ENCODE results near the gene MYH7B. TPM values are rescaled to one million over a fixed set of nuclear protein-coding genes. Genes with fewer than 3 reads are reported as not detected.

MYH7B gene
- total RNA-seq, 1 donor from 2014 or later = 253 TPM

GRCh38 chr20:34951252-34951651 lies 4.4 kb upstream of the MYH7B start:
- H3K4me3 ChIP-seq = no peak overlapping the region
- peaks cover 46% of the 10 kb centered on the region for H3K4me1 ChIP-seq
- no peaks in the 10 kb centered on the region for H3K9me3 ChIP-seq (replicated peaks)
- TF ChIP-seq, protein P1, sequence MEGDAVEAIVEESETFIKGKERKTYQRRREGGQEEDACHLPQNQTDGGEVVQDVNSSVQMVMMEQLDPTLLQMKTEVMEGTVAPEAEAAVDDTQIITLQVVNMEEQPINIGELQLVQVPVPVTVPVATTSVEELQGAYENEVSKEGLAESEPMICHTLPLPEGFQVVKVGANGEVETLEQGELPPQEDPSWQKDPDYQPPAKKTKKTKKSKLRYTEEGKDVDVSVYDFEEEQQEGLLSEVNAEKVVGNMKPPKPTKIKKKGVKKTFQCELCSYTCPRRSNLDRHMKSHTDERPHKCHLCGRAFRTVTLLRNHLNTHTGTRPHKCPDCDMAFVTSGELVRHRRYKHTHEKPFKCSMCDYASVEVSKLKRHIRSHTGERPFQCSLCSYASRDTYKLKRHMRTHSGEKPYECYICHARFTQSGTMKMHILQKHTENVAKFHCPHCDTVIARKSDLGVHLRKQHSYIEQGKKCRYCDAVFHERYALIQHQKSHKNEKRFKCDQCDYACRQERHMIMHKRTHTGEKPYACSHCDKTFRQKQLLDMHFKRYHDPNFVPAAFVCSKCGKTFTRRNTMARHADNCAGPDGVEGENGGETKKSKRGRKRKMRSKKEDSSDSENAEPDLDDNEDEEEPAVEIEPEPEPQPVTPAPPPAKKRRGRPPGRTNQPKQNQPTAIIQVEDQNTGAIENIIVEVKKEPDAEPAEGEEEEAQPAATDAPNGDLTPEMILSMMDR (IDR thresholded peaks at IDR 0.05; ENCODE audit: borderline replicate concordance) = no peak
- DNase-seq = no peak
- no peaks in the 10 kb centered on the region for H3K36me3 ChIP-seq
- H3K27me3 ChIP-seq (ENCODE audit: low read depth) = no peaks in the 10 kb centered on the region
- peak overlapping the region; percentile 97 for H3K27ac ChIP-seq (replicated peaks)
- intact Hi-C loops (cut with micrococcal nuclease) = no loop called here

DNA sequence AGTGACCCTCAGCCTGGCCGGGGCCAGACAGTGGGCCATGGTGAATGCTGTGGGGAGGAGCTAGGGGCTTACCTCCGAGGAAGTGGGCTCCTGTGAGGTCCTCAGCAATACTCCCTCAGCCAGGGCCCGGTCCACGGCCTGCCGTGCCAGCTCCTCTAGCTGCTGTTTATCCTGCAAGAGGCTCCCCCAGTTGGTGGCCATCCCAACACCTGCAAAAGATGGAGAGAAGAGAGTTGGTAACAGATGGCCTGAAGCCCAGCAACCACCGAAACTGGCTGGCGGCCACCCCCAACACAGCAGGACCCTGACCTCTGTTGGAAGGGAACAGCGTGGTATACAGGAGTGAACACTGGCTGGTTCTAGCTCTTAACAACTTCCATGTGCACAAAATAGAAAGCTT lies 4.0 kb upstream of the MYH7B start:
- no peak overlapping the region for H3K4me3 ChIP-seq
- intact Hi-C loops (cut with micrococcal nuclease) = no loop called here
- DNase-seq = peak; percentile 36
- no peaks in the 10 kb centered on the region for H3K36me3 ChIP-seq
- no peaks in the 10 kb centered on the region for H3K27me3 ChIP-seq (ENCODE audit: low read depth)
- no peaks in the 10 kb centered on the region for H3K9me3 ChIP-seq (replicated peaks)
- peaks cover 44% of the 10 kb centered on the region for H3K4me1 ChIP-seq
- TF ChIP-seq, protein P1 (IDR thresholded peaks at IDR 0.05; ENCODE audit: borderline replicate concordance) = no peak
- H3K27ac ChIP-seq (replicated peaks) = peak overlapping the region; percentile 97

- no peaks in the 10 kb centered on the region for H3K36me3 ChIP-seq
- H3K4me3 ChIP-seq = no peak overlapping the region
- H3K9me3 ChIP-seq (replicated peaks) = no peaks in the 10 kb centered on the region
- H3K4me1 ChIP-seq = peaks cover 43% of the 10 kb centered on the region
- DNase-seq = no peak
- H3K27ac ChIP-seq (replicated peaks) = peak overlapping the region; percentile 97
- intact Hi-C loops (cut with micrococcal nuclease) = no loop called here
- TF ChIP-seq, protein P1 (IDR thresholded peaks at IDR 0.05; ENCODE audit: borderline replicate concordance) = no peak
- H3K27me3 ChIP-seq (ENCODE audit: low read depth) = no peaks in the 10 kb centered on the region
Observed at GRCh38 chr20:34952671-34953070, 3.0 kb upstream of the MYH7B start.

- TF ChIP-seq, protein P1 (IDR thresholded peaks at IDR 0.05; ENCODE audit: borderline replicate concordance) = no peak
- Histone ChIP-seq H3K36me3 (no peaks in the 10 kb centered on the region), H3K9me3 (replicated peaks) (no peaks in the 10 kb centered on the region), H3K4me3 (peak overlapping the region; percentile 78), H3K4me1 (peaks cover 43% of the 10 kb centered on the region), H3K27me3 (ENCODE audit: low read depth) (no peaks in the 10 kb centered on the region), H3K27ac (replicated peaks) (peak overlapping the region; percentile 97)
- DNase-seq = no peak
- intact Hi-C loops (cut with micrococcal nuclease) = no loop called here
Observed at GRCh38 chr20:34953960-34954359, 1.7 kb upstream of the MYH7B start.

DNA sequence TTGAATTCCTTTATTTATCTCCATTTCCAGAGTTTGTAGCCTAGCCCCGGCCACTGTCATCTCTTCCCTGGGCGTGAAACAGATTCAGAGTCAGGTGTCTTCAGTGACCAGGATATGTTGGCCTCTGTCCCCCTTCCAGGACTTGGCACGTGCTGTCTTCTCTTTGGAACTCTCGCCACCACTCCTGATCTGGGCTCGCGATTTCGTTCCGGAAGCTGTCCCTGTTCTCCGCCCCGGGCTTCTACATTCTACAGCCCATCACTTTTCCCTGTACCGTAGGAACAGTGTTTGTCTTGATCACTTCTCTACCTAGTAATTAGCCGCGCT lies 801 bp upstream of the MYH7B start:
- peak overlapping the region; percentile 97 for H3K27ac ChIP-seq (replicated peaks)
- TF ChIP-seq, protein P1 (IDR thresholded peaks at IDR 0.05; ENCODE audit: borderline replicate concordance) = no peak
- intact Hi-C loops (cut with micrococcal nuclease) = no loop called here

DNA sequence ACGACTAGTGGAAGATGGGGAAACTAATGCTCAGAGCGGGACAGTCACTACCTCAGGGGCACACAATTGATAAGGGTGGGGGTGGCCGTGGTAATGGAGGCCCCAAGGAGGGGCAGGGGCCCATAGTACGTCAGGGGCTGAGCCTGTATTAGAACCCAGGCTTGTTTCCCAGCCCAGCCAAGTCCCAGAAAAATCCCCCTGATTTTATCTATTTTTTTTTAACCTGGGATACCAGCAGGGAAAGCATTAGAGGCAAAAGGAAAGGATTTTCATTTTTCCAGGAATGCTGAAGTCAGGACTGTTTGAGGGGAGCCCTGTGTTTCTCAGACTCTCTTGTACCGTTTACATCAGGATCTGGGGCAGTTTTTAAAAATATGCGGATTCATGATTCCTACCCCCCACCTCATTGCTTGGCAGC lies 382 bp downstream of the MYH7B start:
- DNase-seq = no peak
- H3K4me1 ChIP-seq = peaks cover 50% of the 10 kb centered on the region
- no peaks in the 10 kb centered on the region for H3K36me3 ChIP-seq
- H3K9me3 ChIP-seq (replicated peaks) = no peaks in the 10 kb centered on the region
- peak overlapping the region; percentile 97 for H3K27ac ChIP-seq (replicated peaks)
- peak overlapping the region; percentile 78 for H3K4me3 ChIP-seq
- no peaks in the 10 kb centered on the region for H3K27me3 ChIP-seq (ENCODE audit: low read depth)
- TF ChIP-seq, protein P1 (IDR thresholded peaks at IDR 0.05; ENCODE audit: borderline replicate concordance) = peak; percentile 37
- intact Hi-C loops (cut with micrococcal nuclease) = no loop called here

More for the DNA sequence above, 801 bp upstream of the MYH7B start:
- Histone ChIP-seq H3K4me3 (peak overlapping the region; percentile 78), H3K27me3 (ENCODE audit: low read depth) (no peaks in the 10 kb centered on the region), H3K36me3 (no peaks in the 10 kb centered on the region), H3K4me1 (peaks cover 43% of the 10 kb centered on the region), H3K9me3 (replicated peaks) (no peaks in the 10 kb centered on the region)
- no peak for DNase-seq
